CD1c-positive myeloid dendritic cell (primary cell): ENCODE data around the gene DMKN.
"Not testable (repeated sequence)": the region's sequence is repeated elsewhere in the genome, so short reads cannot be mapped to it uniquely, and the experiment has no call there.

Source experiments
- DNase-seq: peaks from one replicate; pipeline ENCODE4 v3.0.0-alpha.2; 2016; ENCODE audit errors: extremely low spot score

Gene DMKN

GRCh38 chr19:35461788-35462187, 51.7 kb downstream of the DMKN start:
- not testable (repeated sequence) for DNase-seq

DNA sequence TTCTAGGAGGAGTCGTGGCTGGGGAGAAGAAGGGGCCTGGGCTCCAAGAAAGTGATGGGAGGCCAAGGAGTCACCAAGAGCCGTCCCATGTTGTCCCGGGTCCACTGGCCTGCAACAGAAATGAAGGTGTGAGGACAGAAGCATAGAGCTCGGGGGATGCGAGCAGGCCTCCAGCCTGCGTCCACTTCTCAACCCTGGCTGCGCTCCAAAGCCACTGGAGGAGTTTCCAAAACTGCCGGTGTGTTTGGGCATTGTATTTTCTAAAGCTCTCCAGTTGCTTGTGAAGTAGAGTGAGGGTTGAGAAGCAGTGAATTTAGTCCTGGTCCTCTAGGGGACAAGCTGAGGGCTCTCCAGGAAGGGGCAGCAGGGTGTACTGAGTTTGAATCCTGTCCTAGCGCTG, 52.4 kb downstream of the DMKN start:
- DNase-seq: no peak

- DNase-seq: peak; percentile 53
Measured at GRCh38 chr19:35460608-35461007, 52.8 kb downstream of the DMKN start.

- peak; percentile 26 for DNase-seq
Measured at GRCh38 chr19:35459414-35460082, 53.9 kb downstream of the DMKN start.

GRCh38 chr19:35458731-35459391, 54.6 kb downstream of the DMKN start:
- DNase-seq: peak; percentile 63

GRCh38 chr19:35458192-35458591, 55.3 kb downstream of the DMKN start:
- no peak for DNase-seq

DNA sequence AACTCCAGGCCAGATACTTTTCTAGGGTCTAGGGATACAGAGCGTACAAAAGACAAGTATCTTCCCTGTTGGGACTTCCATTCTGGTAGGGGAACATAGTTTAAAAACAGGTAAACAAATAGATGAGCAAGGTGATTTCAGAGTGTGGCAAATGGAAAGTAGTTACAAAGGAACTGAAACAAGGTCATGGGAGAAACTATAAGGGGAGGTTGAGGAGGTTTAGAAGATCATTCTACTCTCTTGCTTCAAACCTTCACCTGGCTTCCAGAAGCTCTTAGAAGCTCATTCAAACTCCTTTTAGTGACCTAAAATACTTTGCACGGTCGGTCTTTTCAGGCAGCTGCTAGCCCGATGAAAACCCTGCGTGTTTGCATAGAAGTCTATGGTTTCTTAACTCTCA, 56.3 kb downstream of the DMKN start:
- DNase-seq: no peak

DNA sequence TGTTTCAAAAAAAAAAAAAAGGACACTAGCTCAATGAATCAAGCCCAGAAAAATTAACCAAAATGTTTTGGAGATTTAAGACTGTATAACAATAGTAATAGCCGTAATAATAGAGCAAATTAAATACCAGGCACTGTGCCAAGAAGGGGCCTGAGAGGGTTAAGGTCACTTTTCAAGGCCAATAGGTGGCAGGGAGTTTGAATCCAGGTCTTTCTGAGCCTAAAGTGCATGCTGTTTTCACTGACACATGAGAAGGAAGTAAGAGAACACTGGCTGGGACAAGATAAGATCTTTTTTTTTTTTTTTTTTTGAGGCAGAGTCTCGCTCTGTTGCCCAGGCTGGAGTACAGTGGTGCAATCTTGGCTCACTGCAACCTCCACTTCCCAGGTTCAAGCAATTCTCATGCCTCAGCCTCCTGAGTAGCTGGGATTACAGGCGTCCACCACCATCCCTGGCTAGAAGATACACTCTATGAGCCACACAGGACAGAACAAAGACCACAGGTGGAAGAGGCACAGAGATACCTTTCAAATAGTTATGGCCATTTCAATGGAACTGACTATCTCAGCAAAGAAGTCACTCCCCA, 57.7 kb downstream of the DMKN start:
- DNase-seq: no peak

- no peak for DNase-seq
Measured at GRCh38 chr19:35454663-35455062, 58.8 kb downstream of the DMKN start.

DNA sequence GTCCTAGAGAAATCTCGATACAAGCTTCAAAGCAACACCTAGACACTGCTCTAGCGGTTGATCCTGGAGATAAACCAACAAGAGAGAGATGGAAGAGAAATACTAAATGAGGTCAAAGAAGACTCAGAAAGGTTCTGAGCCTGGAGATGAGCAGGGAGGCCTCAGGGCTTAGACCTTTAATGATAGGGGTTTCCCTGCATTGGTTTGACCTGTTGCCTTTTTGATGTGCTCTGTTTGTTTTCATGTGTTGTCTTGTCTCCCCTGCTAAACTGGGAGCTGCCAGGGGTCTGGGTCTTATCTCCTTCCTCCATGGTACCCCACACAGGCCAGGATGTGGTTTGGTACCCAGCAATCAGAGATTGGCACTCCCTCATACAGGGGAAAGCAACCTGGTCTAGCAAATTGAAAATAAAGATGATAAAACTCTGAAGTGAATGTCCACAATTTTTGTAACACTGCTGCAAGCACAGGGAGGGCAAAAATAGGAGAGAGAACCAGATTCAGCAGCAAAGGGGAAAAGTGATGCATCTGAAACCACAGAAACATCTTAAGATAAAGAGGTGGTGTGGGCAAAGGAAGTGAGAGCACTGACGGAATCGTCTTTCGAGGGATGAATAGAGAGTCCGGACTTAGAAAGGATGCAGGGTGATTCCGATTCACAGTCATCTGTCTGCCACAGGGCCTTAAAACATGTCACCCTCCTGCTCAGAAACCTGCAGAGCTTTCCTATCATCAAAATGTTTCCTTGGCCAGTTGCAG, 61.9 kb downstream of the DMKN start:
- DNase-seq: no peak

GRCh38 chr19:35449359-35450043, 63.9 kb downstream of the DMKN start:
- DNase-seq: no peak

GRCh38 chr19:35447606-35448469, 65.6 kb downstream of the DMKN start, which contains the start of gene FFAR2:
FFAR2 (plus strand) TSS chr19:35448257; CDS start chr19:35449715, 1,458 bp downstream.
- DNase-seq: peak; percentile 35
